ENCODE measurements around the gene MEAF6. TPM values are rescaled to one million over a fixed set of nuclear protein-coding genes. Genes with fewer than 3 reads are reported as not detected.

Gene MEAF6
- total and polyA plus RNA-seq, 2 experiments from 2014 or later: 60.1 to 64.5 TPM

- DNase-seq (ENCODE audit: low spot score) (no peak), ATAC-seq (no peak)
- no peak overlapping the region for H3K4me3 Mint-ChIP-seq
- peaks cover 20% of the 10 kb centered on the region for H3K27me3 Mint-ChIP-seq (ENCODE audit: insufficient read depth, low read depth, poor library complexity)
- Histone ChIP-seq H3K9me2 (ENCODE audit: insufficient read depth) (no peaks in the 10 kb centered on the region), H3K4me3 (no peak overlapping the region), H3K4me1 (ENCODE audit: insufficient read depth) (no peaks in the 10 kb centered on the region), H3K36me3 (ENCODE audit: insufficient read depth) (no peaks in the 10 kb centered on the region), H3K27ac (ENCODE audit: low read depth) (no peak overlapping the region), H4K20me1 (replicated peaks; ENCODE audit: insufficient read depth) (no peaks in the 10 kb centered on the region), H3K79me2 (replicated peaks; ENCODE audit: insufficient read depth) (no peaks in the 10 kb centered on the region), H3K27me3 (ENCODE audit: insufficient read depth) (no peaks in the 10 kb centered on the region), H3K4me2 (no peak overlapping the region), H2AFZ (no peak overlapping the region), H3F3A (replicated peaks; ENCODE audit: low read depth) (no peaks in the 10 kb centered on the region)
- H3K4me1 Mint-ChIP-seq: peaks cover 22% of the 10 kb centered on the region
- H3K36me3 Mint-ChIP-seq (ENCODE audit: low read depth): no peaks in the 10 kb centered on the region; the same call in 2 of the 3 replicates
- H3K9me3 Mint-ChIP-seq: no peaks in the 10 kb centered on the region; the same call in 2 of the 3 replicates
- TF ChIP-seq ZNF114 (CRISPR knock-in tag; IDR thresholded peaks at IDR 0.05) (no peak), POLR2AphosphoS5 (IDR thresholded peaks at IDR 0.05; ENCODE audit: low read depth) (no peak), EZH2phosphoT487 (IDR thresholded peaks at IDR 0.05; ENCODE audit: unreplicated experiment) (no peak), JUNB (IDR thresholded peaks at IDR 0.05; ENCODE audit: unreplicated experiment) (no peak), STAT1 (IDR thresholded peaks at IDR 0.05; ENCODE audit: unreplicated experiment) (no peak), EZH2 (IDR thresholded peaks at IDR 0.05; ENCODE audit: low read depth, unreplicated experiment) (no peak), ZNF331 (CRISPR knock-in tag; IDR thresholded peaks at IDR 0.05; ENCODE audit: low read depth) (no peak), CREB1 (CRISPR knock-in tag; IDR thresholded peaks at IDR 0.05; ENCODE audit: low read depth) (no peak), NANOG (IDR thresholded peaks at IDR 0.05; ENCODE audit: borderline replicate concordance) (no peak), ETS1 (IDR thresholded peaks at IDR 0.05) (no peak), ZNF462 (CRISPR knock-in tag; IDR thresholded peaks at IDR 0.05) (no peak)
- TF ChIP-seq, protein P1, sequence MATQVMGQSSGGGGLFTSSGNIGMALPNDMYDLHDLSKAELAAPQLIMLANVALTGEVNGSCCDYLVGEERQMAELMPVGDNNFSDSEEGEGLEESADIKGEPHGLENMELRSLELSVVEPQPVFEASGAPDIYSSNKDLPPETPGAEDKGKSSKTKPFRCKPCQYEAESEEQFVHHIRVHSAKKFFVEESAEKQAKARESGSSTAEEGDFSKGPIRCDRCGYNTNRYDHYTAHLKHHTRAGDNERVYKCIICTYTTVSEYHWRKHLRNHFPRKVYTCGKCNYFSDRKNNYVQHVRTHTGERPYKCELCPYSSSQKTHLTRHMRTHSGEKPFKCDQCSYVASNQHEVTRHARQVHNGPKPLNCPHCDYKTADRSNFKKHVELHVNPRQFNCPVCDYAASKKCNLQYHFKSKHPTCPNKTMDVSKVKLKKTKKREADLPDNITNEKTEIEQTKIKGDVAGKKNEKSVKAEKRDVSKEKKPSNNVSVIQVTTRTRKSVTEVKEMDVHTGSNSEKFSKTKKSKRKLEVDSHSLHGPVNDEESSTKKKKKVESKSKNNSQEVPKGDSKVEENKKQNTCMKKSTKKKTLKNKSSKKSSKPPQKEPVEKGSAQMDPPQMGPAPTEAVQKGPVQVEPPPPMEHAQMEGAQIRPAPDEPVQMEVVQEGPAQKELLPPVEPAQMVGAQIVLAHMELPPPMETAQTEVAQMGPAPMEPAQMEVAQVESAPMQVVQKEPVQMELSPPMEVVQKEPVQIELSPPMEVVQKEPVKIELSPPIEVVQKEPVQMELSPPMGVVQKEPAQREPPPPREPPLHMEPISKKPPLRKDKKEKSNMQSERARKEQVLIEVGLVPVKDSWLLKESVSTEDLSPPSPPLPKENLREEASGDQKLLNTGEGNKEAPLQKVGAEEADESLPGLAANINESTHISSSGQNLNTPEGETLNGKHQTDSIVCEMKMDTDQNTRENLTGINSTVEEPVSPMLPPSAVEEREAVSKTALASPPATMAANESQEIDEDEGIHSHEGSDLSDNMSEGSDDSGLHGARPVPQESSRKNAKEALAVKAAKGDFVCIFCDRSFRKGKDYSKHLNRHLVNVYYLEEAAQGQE (IDR thresholded peaks at IDR 0.05; ENCODE audit: unreplicated experiment): no peak
- TF ChIP-seq, protein P2, sequence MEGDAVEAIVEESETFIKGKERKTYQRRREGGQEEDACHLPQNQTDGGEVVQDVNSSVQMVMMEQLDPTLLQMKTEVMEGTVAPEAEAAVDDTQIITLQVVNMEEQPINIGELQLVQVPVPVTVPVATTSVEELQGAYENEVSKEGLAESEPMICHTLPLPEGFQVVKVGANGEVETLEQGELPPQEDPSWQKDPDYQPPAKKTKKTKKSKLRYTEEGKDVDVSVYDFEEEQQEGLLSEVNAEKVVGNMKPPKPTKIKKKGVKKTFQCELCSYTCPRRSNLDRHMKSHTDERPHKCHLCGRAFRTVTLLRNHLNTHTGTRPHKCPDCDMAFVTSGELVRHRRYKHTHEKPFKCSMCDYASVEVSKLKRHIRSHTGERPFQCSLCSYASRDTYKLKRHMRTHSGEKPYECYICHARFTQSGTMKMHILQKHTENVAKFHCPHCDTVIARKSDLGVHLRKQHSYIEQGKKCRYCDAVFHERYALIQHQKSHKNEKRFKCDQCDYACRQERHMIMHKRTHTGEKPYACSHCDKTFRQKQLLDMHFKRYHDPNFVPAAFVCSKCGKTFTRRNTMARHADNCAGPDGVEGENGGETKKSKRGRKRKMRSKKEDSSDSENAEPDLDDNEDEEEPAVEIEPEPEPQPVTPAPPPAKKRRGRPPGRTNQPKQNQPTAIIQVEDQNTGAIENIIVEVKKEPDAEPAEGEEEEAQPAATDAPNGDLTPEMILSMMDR (conservative IDR thresholded peaks at IDR 0.05; ENCODE audit: low read depth in 2 of 2): no peak
- H3K27ac Mint-ChIP-seq: no peak overlapping the region
Observed at GRCh38 chr1:37442644-37443043, 71.9 kb downstream of the MEAF6 start.
